ENCODE results near the gene RALGPS1.

DNA sequence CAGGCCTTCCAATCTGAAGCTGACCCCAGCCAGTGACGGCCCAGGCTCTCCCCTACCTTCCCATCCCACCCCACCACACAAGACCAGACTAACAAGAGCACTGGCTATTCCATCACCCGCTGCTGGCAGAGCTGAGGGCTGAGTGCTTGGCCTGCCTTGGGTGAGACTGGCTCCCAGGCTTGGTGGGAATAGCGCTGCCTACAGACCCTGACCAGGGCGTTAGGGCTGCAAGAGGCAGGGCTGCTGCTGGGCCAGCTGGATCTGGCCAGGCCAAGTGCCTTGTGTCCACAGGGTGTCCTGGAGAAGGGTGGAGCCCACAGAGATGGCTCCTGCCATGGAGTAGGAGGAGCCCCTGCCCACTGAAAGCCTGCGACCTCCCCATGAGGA lies 239.4 kb downstream of the RALGPS1 start:
- TF ChIP-seq MAZ (IDR thresholded peaks at IDR 0.05; ENCODE audit: borderline replicate concordance, low read depth, low read length) (no peak), SREBF2 (IDR thresholded peaks at IDR 0.05) (no peak), CTCF (IDR thresholded peaks at IDR 0.05) (no peak), POLR2A (IDR thresholded peaks at IDR 0.05; ENCODE audit: low read length) (no peak), POLR2AphosphoS2 (conservative IDR thresholded peaks at IDR 0.05; ENCODE audit: low read length) (no peak), RAD21 (conservative IDR thresholded peaks at IDR 0.05 in 1 of 2, IDR thresholded peaks at IDR 0.05 in 1 of 2) (no peak), CHD2 (IDR thresholded peaks at IDR 0.05; ENCODE audit: low read length, partially characterized antibody) (no peak)
- TF ChIP-seq, protein P1, sequence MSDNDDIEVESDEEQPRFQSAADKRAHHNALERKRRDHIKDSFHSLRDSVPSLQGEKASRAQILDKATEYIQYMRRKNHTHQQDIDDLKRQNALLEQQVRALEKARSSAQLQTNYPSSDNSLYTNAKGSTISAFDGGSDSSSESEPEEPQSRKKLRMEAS (IDR thresholded peaks at IDR 0.05), result no peak

All from A549 (cell line).